Lung microvascular endothelial cell (primary cell): ENCODE results near the gene ZNF160. TPM values are rescaled to one million over a fixed set of nuclear protein-coding genes. Genes with fewer than 3 reads are reported as not detected.
"Not testable (repeated sequence)": the region's sequence is repeated elsewhere in the genome, so short reads cannot be mapped to it uniquely, and the experiment has no call there.

Source experiments
- DNase-seq, 2 donors: peaks; one replicate each; pipeline versions ENCODE4 v3.0.0 to v3.0.0-alpha.2; 2010; ENCODE audit warnings: low read depth in 2 of 2
- total RNA-seq: library from RNA; depleted of rRNA; stranded (reverse); fragments of >200 nt; gene quantifications from 2 replicates; pipeline ENCODE4 v1.2.1, GENCODE V29; 2014

The ZNF160 gene
- total RNA-seq, 1 donor from 2014 or later = 20.0 TPM

- no peak for DNase-seq
These were observed 10.5 kb downstream of the ZNF160 start for GRCh38 chr19:53092723-53093122.

GRCh38 chr19:53091413-53092254 lies 11.6 kb downstream of the ZNF160 start:
- no peak for DNase-seq

DNA sequence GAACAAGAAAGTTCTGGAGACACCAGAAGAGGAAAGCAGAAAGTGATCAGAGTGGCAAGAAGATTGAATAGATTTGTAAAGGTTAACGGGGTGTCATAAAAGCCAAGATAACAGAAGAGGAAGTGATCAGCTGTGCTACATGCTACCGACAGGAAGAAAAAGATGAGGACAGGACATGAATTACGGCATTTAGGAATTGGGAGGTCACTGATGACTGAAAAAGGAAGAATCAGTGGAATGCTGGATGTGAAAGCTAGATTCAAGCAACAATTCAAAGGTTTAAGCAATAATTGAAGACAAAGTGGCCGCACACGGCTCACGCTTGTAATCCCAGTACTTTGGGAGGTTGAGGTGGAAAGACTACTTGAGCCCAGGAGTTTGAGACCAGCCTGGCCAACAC lies 15.1 kb downstream of the ZNF160 start:
- DNase-seq = peak; percentile 13 to 52

- peak; percentile 36 to 96 for DNase-seq
These were observed 16.3 kb downstream of the ZNF160 start for GRCh38 chr19:53086949-53087348.

DNA sequence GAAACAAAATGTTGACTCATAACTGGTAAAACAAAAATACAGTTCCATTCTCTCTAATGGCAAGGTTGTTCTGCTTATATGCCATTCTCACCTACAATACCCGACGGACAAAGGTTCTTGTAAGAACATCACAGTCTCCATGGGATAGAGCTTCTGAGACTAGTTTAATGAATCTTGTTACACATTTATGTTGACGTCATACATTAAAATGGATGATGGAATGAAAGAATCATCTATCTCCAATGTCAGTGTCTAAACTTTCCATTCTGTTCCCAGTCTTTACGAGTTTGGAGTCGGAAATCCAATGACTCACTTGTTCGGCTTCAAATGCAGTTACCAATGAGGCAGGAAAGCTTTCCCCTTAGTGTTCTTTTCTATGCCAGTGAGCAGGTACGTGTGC lies 17.7 kb downstream of the ZNF160 start:
- DNase-seq = no peak

DNA sequence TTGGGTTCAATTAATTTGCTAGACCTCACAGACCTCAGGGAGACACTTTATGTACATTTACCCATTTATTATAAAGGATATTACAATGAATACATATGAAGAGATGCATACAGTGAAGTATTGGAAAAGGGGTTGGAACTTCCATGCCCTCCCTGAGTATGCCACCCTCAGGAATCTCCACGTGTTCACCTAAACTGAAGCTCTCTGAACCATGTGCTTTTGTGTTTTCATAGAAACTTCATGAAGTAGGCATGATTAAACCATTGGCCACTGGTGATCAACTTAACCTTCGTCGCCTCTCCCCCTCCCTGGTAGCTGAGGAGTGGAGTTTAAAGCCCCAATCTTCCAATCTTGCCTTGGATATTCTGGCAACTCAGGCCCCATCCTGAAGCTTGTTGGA lies 20.3 kb downstream of the ZNF160 start:
- no peak for DNase-seq

DNA sequence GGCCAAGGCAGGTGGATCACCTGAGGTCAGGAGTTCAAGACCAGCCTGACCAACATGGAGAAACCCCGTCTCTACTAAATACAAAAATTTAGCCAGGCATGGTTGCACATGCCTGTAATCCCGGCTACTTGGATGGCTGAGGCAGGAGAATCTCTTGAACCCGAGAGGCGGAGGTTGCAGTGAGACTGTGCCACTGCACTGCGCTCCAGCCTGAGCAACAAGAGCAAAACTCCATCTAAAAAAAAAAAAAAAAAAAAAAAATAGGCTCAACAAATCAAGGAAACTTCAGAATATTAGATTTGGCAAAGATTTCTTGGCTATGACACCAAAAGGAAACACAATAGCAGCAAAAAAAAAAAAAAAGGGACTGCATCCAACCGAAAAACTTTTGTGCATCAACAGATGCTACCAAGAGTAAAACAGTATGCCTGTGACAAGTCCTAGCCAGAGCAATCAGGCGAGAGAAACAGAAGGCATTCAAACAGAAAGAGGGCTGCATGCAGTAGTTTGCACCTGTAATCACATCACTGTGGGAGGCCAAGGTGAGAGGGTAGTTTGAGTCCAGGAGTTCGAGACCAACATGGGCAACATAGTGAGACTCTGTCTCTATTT lies 23.8 kb downstream of the ZNF160 start:
- peak in 1 of 2 donors; percentile 9 for DNase-seq

GRCh38 chr19:53078668-53079067 lies 24.6 kb downstream of the ZNF160 start:
- no peak for DNase-seq

- peak; percentile 73 to 85 for DNase-seq
These were observed 26.2 kb downstream of the ZNF160 start for GRCh38 chr19:53076984-53077383.

DNA sequence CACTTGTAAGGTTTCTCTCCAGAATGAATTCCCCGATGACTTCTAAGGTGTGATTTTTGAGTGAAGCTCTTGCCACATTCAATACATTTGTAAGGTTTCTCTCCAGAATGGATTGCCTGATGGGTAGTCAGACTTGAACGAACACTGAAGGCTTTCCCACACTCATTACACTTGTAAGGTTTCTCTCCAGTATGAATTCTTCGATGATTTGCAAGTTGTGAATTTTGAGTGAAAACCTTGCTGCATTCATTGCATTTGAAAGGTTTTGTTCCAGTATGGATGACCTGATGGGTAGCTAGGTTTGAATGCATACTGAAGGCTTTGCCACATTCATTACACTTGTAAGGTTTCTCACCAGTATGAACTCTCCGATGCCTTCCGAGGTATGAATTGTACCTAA lies 34.4 kb downstream of the ZNF160 start:
- DNase-seq = no peak

- no peak for DNase-seq
These were observed 35.0 kb downstream of the ZNF160 start for GRCh38 chr19:53068199-53068598.

DNA sequence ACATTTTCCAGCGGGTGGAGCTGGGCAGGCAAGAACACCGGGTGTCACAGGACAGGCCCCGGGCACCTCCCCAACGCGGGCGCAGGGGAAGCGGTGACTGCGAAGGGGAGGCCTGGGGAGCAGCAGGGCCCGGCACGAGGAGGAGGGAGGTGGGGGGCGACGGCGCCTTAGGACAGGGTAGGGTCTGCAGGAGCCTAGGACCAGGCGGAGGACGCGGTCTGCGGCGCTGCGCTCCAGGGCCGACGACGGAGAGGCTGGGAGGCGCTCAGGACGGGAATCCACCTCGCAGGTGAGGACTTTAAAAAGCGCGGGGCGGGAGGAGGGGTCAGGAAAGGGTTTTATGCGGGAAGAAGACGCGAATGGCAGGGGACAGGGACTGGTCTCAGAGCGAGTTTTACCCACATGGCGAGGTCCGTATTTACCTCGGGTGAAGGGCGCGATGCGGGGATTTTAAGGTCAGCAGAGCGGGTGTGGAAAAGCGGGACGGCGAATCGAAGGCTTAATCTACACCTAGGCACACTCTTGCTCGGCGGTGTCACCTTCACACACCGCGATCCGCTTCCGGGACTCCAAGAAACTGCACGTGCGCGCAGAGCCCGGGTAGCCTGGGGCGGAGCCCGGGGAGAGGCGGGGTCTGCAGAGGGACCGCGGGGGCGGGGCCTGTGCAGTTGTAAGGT lies 45.2 kb downstream of the ZNF160 start:
- DNase-seq = no peak

DNA sequence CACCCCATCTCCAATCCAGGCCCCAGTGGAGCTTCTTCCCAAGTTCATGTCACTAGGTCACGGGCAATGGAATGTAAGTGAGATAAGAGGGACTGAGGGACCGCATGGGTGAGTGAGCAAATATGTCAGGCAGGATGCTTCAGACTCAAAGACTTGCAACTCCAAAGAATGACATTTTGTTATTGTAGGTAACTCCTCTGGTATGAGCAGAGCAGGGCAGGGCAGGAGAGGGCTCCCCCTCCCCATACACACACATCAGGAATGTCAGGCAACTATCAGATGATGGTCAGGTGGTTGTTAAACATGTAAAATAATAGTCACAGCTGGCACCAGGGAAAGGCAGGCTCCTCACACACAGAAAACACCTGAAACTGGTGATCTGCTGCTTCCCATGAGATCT lies 48.1 kb downstream of the ZNF160 start:
- DNase-seq = no peak

DNA sequence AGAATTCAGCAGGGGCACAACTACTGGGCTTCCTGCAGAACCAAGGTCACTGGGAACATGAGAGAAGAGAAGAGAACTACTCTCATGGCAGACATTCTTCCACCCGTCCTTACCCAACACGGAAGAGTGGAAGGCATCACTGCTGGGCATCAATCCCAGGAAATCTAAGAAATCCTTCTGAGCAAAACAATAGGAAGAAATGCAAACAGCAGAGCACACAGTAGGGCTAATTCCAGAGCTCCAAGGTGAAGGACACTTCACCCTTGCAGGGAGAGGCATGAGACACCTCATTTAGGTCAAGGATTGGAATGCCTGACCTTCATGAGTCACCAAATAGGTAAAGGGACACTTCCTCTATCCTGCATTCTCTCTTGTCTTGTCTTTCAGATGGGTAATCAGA lies 55.8 kb downstream of the ZNF160 start:
- no peak for DNase-seq

DNA sequence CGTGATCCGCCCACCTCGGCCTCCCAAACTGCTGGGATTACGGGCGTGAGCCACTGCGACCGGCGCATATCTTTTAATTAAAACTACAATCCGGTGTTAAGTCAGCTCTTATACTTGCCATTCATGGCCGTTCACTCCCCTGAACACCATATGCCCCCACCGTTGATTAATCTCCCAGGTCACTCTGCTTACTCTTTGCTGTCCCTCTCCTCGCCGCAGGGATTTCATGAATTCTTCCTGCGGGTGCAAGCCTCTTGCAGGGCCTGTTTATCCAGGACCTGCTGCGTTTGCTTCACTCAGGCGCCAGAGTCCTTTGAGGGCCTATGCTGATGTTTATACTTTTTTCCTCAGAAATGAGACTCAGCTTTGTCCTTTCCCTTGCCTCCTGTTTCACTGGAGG lies 57.7 kb downstream of the ZNF160 start:
- DNase-seq = no peak

DNA sequence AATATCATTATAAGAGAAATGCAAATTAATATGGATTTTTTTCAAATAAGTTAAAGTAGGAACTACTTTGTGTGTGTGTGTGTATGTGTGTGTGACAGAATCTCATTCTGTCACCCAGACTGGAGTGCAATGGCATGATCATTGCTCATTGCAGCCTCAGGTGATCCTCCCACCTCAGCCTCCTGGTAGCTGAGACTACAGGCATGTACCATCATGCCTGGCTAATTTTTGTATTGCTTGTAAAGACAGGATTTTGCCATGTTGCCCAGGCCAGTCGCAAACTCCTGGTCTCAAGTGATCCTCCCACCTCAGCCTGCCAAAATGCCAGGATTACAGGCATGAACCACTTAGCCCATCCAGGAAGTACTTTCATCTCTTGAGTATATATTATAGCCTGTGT lies 61.9 kb downstream of the ZNF160 start:
- no peak for DNase-seq

DNA sequence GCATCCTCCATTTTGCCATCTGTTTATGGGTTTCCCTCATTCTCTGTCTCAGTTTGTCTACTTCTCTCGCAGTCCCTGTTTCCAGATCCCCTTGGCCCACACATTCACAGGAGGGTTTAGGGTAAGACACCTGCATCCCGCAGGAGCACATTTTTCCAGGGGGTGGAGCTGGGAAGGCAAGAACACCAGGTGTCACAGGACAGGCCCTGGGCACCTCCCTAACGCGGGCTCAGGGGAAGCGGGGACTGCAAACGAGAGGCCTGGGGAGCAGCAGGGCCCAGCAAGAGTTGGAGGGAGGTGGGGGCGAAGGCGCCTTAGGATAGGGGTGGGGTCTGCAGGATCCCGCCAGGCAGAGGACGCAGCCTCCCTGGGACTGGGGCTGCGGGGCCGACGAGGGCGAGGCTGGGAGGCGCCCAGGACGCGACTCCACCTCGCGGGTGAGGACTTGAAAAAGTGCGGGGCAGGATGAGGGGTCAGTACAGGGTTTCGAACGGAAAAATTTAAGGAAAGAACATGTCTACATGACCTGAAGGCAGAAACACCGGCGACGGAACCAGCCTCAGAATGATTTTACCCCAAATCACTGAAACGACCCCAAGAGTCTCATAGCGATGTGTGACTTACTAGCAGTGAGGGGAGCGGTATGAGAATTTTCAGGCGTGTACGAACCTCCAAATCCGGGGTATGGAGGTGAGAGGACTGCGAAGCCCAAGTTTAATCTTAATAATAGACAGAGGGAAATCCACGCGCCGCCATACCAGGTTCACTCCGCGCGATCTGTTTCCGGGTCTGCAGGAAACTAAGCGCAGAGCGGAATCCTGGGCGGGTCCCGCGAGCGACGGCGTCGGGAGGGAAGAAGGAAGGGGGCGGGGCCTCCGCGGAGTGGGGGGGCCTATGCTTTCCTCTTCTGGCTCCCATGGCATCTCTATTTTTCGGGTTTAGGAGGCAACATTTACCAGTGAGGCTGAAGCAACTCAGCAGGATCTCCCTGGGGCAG lies 65.8 kb downstream of the ZNF160 start:
- peak; percentile 51 to 67 for DNase-seq

DNA sequence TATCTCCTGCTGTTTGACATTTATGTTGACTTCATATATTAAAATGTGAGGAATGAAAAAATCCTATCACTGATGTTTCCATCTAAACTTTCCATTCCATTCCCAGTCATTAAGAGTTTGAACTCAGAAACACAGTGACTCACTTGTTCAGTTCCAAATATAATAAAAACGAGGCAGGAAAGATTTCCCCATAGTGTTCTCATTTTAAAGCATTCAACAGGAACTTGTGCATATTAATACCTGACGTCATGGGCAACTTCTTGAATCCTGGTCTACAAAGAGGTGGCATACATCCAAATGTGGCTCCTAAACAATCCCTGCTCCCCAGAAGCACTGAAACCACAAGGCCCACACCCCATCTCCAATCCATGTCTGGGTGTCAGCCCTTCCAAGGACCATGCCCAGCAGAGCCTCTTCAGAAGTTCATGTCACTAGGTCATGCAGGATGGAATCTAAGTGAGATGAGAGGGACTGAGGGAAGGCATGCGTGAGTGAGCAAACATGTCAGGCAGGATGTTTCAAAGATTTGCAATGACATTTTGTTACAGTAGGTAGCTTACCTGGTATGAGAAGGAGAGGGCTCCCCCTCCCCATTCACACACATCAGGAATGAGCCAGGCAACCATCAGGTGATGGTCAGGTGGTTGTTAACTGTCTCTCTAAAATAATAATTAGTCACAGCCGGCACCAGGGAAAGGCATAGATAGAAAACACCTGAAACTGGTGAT lies 68.1 kb downstream of the ZNF160 start:
- no peak for DNase-seq

GRCh38 chr19:53034054-53034453 lies 69.2 kb downstream of the ZNF160 start:
- DNase-seq = no peak

DNA sequence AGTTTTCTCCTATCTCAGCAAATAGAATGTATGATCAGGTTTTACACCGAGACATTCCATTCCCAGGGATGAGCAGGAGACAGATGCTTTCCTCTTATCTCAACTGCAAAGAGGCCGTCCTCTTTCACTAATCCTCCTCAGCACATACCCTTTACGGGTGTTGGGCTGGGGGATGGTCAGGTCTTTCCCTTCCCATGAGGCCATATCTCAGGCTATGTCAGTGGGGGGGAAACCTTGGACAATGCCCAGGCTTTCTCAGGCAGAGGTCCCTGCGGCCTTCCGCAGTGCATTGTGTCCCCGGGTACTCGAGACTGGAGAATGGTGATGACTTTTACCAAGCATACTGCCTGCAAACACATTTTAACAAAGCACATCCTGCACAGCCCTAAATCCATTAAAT lies 74.9 kb downstream of the ZNF160 start:
- DNase-seq = not testable (repeated sequence)

GRCh38 chr19:53019684-53020083 lies 83.5 kb downstream of the ZNF160 start:
- DNase-seq = no peak
